NB4 (cell line): ENCODE measurements around the gene ZNF697.

ENCODE experiments used
- DNase-seq: peaks from one replicate; pipeline ENCODE4 v3.0.0; 2010; ENCODE audit warnings: low read depth
- H3K4me3 ChIP-seq: one replicate; pipeline ENCODE4 v1.5.1; 2011; ENCODE audit warnings: mild to moderate bottlenecking, low read depth, low read length, moderate library complexity
- CTCF ChIP-seq: IDR thresholded peaks from one replicate; pipeline ENCODE4 v1.5.1; 2012; ENCODE audit warnings: low read depth, low read length
- MYC ChIP-seq: IDR thresholded peaks from 2 replicates; pipeline ENCODE4 v1.6.1; 2011; ENCODE audit warnings: low read depth, low read length
- POLR2A ChIP-seq: IDR thresholded peaks from 2 replicates; pipeline ENCODE4 v1.6.1; 2011; ENCODE audit warnings: mild to moderate bottlenecking; ENCODE audit not compliant: insufficient read length; ENCODE audit errors: extremely low read depth
- TF ChIP-seq, protein P1 (sequence below): IDR thresholded peaks from 2 replicates; pipeline ENCODE4 v1.6.1; 2011; ENCODE audit warnings: low read depth, low read length

The ZNF697 gene

DNA sequence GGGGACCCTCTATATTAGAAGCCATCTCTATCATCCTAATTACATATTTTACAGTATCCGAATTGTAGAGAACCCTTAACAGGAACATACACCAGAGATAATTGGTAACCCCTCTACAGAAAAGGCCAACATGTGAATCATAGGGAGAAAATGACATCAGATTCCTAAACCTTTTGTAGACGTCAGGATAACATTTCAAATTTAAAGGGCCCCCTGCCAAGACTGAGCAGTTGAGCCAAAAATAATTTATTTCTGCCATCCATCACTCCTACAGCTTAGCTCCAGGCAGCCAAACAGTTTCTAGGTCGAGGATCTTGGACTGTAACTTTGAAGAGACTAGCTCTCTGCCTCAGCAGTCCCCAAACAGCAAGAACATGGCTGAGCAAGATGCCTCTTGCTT lies 21.2 kb downstream of the ZNF697 start:
- H3K4me3 ChIP-seq, result no peak overlapping the region
- TF ChIP-seq MYC (no peak), CTCF (no peak), POLR2A (no peak)
- TF ChIP-seq, protein P1, sequence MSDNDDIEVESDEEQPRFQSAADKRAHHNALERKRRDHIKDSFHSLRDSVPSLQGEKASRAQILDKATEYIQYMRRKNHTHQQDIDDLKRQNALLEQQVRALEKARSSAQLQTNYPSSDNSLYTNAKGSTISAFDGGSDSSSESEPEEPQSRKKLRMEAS, result no peak
- DNase-seq, result no peak

- H3K4me3 ChIP-seq, result no peak overlapping the region
- DNase-seq, result no peak
- TF ChIP-seq MYC (no peak), CTCF (no peak), POLR2A (no peak)
- TF ChIP-seq, protein P1, result no peak
These were observed 22.0 kb downstream of the ZNF697 start for GRCh38 chr1:119626011-119626545.

GRCh38 chr1:119623678-119624077 lies 24.4 kb downstream of the ZNF697 start:
- TF ChIP-seq, protein P1, result no peak
- TF ChIP-seq MYC (no peak), POLR2A (no peak), CTCF (no peak)
- no peak overlapping the region for H3K4me3 ChIP-seq
- no peak for DNase-seq

GRCh38 chr1:119623193-119623515 lies 24.9 kb downstream of the ZNF697 start:
- H3K4me3 ChIP-seq, result no peak overlapping the region
- DNase-seq, result no peak
- no peak for TF ChIP-seq CTCF
- TF ChIP-seq, protein P1, result no peak
- no peak for TF ChIP-seq MYC
- no peak for TF ChIP-seq POLR2A

DNA sequence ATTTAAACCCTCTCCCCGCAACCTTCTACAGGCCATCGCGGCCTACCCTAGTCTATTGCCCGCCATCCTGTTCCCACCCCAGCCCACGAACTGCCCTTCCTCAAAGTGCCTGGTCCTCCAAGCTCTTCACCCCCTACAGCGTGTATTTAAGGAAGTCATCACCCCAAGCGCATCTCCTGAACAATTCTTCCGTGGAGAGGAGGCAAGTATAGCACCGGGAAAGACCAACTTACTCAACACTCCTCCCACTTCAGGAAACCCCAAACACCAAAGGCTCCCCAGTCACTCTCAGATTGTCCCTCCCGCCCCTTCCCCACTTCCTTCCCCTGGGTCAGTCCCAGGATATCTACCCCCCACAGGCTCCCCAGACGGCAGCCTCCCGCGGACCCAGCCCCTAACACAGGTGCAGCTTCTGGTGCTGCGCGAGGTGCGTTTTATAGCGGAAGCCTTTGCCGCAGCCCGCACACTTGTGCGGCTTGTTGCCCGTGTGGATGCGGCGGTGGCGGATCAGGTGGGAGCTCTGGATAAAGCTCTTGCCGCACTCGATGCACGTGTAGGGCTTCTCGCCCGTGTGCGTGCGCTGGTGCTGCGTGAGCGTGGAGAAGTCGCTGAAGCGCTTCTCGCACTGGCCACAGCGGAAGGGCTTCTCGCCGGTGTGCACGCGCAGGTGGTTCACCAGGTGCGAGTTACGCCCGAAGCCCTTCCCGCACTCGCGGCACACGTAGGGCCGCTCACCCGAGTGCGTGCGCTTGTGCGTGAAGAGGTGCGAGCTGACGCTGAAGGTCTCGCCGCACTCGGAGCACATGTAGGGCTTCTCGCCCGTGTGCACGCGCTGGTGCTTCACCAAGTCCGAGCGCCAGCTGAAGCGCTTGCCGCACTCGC lies 25.5 kb downstream of the ZNF697 start:
- TF ChIP-seq, protein P1, result no peak
- no peak for TF ChIP-seq CTCF
- no peak for TF ChIP-seq MYC
- no peak for TF ChIP-seq POLR2A
- H3K4me3 ChIP-seq, result no peak overlapping the region
- no peak for DNase-seq
